Tibial nerve (tissue), 4 donors: ENCODE measurements around the gene MAP2K6. TPM values are rescaled to one million over a fixed set of nuclear protein-coding genes. Genes with fewer than 3 reads are reported as not detected.
A peak's percentile ranks its signal among the peaks of the same experiment; 100 is the strongest.

Experiments
- DNase-seq, 2 donors: peaks; one replicate each; pipeline ENCODE4 v3.0.0-alpha.2; 2019; ENCODE audit warnings: low spot score in 2 of 2
- H3K27ac ChIP-seq, 4 donors: fragments of 200-600 bp; sonication (generic) in 3 of 4; one replicate each; pipeline ENCODE4 v1.5.1; 2017 to 2019; ENCODE audit warnings: mild to moderate bottlenecking in 1 of 4
- H3K27me3 ChIP-seq, 2 donors: fragments of 200-600 bp; sonication (generic) in 1 of 2; one replicate each; pipeline versions ENCODE4 v1.5.1 to v1.6.0; 2017 to 2019
- H3K36me3 ChIP-seq, 3 donors: fragments of 200-600 bp; sonication (generic); one replicate each; pipeline ENCODE4 v1.5.1; 2018 to 2019
- H3K4me1 ChIP-seq, 4 donors: fragments of 200-600 bp; sonication (generic) in 3 of 4; one replicate each; pipeline ENCODE4 v1.5.1; 2017 to 2019
- H3K4me3 ChIP-seq, 4 donors: fragments of 200-600 bp; sonication (generic) in 3 of 4; one replicate each; pipeline ENCODE4 v1.5.1; 2017 to 2019; ENCODE audit warnings: mild to moderate bottlenecking in 1 of 4, moderate library complexity in 1 of 4
- H3K9me3 ChIP-seq, 4 donors: fragments of 200-600 bp; sonication (generic) in 3 of 4; one replicate each; pipeline ENCODE4 v1.5.1; 2017 to 2019
- CTCF ChIP-seq, 5 experiments: fragments of 200-600 bp in 3 of 5; fragments of 450-650 bp in 2 of 5; sonication (generic) in 3 of 5; IDR thresholded peaks; one replicate each; pipeline ENCODE4 v1.5.1; 2016 to 2019; ENCODE audit warnings: antibody characterized with exemption in 5 of 5, mild to moderate bottlenecking in 3 of 5, moderate library complexity in 2 of 5
- EP300 ChIP-seq, 2 donors: sonication (generic); formaldehyde crosslinking; IDR thresholded peaks; one replicate each; pipeline ENCODE4 v1.6.1; 2017; ENCODE audit warnings: antibody characterized with exemption in 2 of 2, mild to moderate bottlenecking in 1 of 2
- POLR2A ChIP-seq, 2 donors: fragments of 450-650 bp; IDR thresholded peaks; one replicate each; pipeline ENCODE4 v1.6.1; 2017; ENCODE audit warnings: antibody characterized with exemption in 2 of 2, mild to moderate bottlenecking in 2 of 2, moderate library complexity in 2 of 2
- WGBS, 2 donors: methylation state at CpG; one replicate each; pipeline ENCODE4 v1.1.5; 2018; 5-methylcytosine and 5-hydroxymethylcytosine counted together
- total RNA-seq, 4 donors: library from RNA; depleted of rRNA; stranded (reverse); fragments of >200 nt; gene quantifications; one replicate each; pipeline ENCODE4 v1.1.0, GENCODE V29; 2016

The MAP2K6 gene
- total RNA-seq, 4 donors from 2014 or later = 9.8 to 30.3 (median 22.8) TPM

GRCh38 chr17:69499318-69499717, 84.8 kb downstream of the MAP2K6 start:
- TF ChIP-seq EP300 (IDR thresholded peaks at IDR 0.05) = peak in 1 of 2 donors; percentile 23
- no peak for TF ChIP-seq CTCF (IDR thresholded peaks at IDR 0.05)
- WGBS, 2 donors = 70 to 87% methylated on average over 3 of the region's 3 CpGs
- Histone ChIP-seq H3K9me3 (no peaks in the 10 kb centered on the region), H3K4me1 (peaks cover 0 to 36% (median 18%) of the 10 kb centered on the region in 4 donors), H3K4me3 (no peak overlapping the region), H3K27me3 (no peaks in the 10 kb centered on the region), H3K36me3 (no peaks in the 10 kb centered on the region), H3K27ac (no peak overlapping the region)
- no peak for DNase-seq

- no peak for DNase-seq
- WGBS, 2 donors = 10 to 25% methylated on average over 9 of the region's 9 CpGs
- Histone ChIP-seq H3K4me1 (peaks cover 0 to 36% (median 18%) of the 10 kb centered on the region in 4 donors), H3K27me3 (no peaks in the 10 kb centered on the region), H3K27ac (peak overlapping the region in 3 of 4 donors; percentile 49 to 77 (median 59)), H3K4me3 (peak overlapping the region in 2 of 4 donors; percentile 10 to 37), H3K9me3 (no peaks in the 10 kb centered on the region), H3K36me3 (no peaks in the 10 kb centered on the region)
- TF ChIP-seq CTCF (IDR thresholded peaks at IDR 0.05) (no peak), EP300 (IDR thresholded peaks at IDR 0.05) (no peak), POLR2A (IDR thresholded peaks at IDR 0.05) (no peak)
Observed at GRCh38 chr17:69500911-69501429, 86.5 kb downstream of the MAP2K6 start.

GRCh38 chr17:69501591-69502468, 87.3 kb downstream of the MAP2K6 start:
- 12 to 13% methylated on average over 14 of the region's 14 CpGs for WGBS, 2 donors
- Histone ChIP-seq H3K4me1 (peaks cover 0 to 36% (median 18%) of the 10 kb centered on the region in 4 donors), H3K27me3 (no peaks in the 10 kb centered on the region), H3K27ac (peak overlapping the region in 3 of 4 donors; percentile 49 to 77 (median 59)), H3K4me3 (peak overlapping the region; percentile 8 to 37 (median 17)), H3K9me3 (no peaks in the 10 kb centered on the region), H3K36me3 (no peaks in the 10 kb centered on the region)
- TF ChIP-seq EP300 (IDR thresholded peaks at IDR 0.05) = peak in 1 of 2 donors; percentile 22
- no peak for TF ChIP-seq CTCF (IDR thresholded peaks at IDR 0.05)
- peak in 1 of 2 donors; percentile 8 for TF ChIP-seq POLR2A (IDR thresholded peaks at IDR 0.05)
- DNase-seq = peak in 1 of 2 donors; percentile 30

- peaks cover 0 to 36% (median 18%) of the 10 kb centered on the region in 4 donors for H3K4me1 ChIP-seq
- H3K4me3 ChIP-seq = peak overlapping the region in 2 of 4 donors; percentile 1 to 3
- TF ChIP-seq EP300 (IDR thresholded peaks at IDR 0.05) = no peak
- TF ChIP-seq CTCF (IDR thresholded peaks at IDR 0.05) = no peak
- no peak for TF ChIP-seq POLR2A (IDR thresholded peaks at IDR 0.05)
- H3K27me3 ChIP-seq = no peaks in the 10 kb centered on the region
- no peak for DNase-seq
- no peaks in the 10 kb centered on the region for H3K9me3 ChIP-seq
- no peaks in the 10 kb centered on the region for H3K36me3 ChIP-seq
- 83 to 87% methylated on average over 5 of the region's 5 CpGs for WGBS, 2 donors
- H3K27ac ChIP-seq = no peak overlapping the region
Observed at GRCh38 chr17:69503711-69504110, 89.2 kb downstream of the MAP2K6 start.

- peaks cover 0 to 26% (median 16%) of the 10 kb centered on the region in 4 donors for H3K4me1 ChIP-seq
- WGBS, 2 donors = 86 to 88% methylated on average over 3 of the region's 3 CpGs
- TF ChIP-seq EP300 (IDR thresholded peaks at IDR 0.05) (no peak), CTCF (IDR thresholded peaks at IDR 0.05) (no peak), POLR2A (IDR thresholded peaks at IDR 0.05) (no peak)
- no peak overlapping the region for H3K4me3 ChIP-seq
- no peaks in the 10 kb centered on the region for H3K27me3 ChIP-seq
- no peak for DNase-seq
- peaks cover 0 to 7% (median 0%) of the 10 kb centered on the region in 3 donors for H3K36me3 ChIP-seq
- peak overlapping the region in 1 of 4 donors; percentile 43 for H3K27ac ChIP-seq
- H3K9me3 ChIP-seq = peaks cover 0 to 4% (median 0%) of the 10 kb centered on the region in 4 donors
Observed at GRCh38 chr17:69505740-69506139, 91.2 kb downstream of the MAP2K6 start.
